ENCODE data around the gene SYT17. TPM values are rescaled to one million over a fixed set of nuclear protein-coding genes. Genes with fewer than 3 reads are reported as not detected.

SYT17 gene
- total RNA-seq, 1 donor from 2014 or later: not detected

DNA sequence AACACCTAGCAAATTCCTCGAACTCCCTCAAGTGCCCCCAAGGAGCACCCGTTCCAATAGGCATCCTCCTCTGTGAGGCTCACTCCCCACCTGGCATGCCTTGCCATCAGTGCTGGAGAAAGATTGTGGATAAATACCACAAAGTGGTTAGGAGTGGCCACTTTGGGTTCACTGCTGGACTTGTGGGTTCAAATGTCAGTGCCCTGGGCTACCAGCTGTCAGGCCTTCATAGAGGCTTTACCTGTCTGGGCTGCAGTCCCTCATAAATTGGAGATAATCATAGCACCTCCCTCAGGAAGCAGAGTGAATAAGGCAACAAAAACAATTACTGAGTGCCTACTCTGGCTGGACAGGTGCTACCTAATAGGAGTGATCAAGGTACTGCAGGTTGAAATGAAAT is 1.5 kb upstream of the SYT17 start:
- Mint-ChIP-seq H3K4me3 (ENCODE audit: unreplicated experiment) (no peak overlapping the region), H3K9me3 (ENCODE audit: unreplicated experiment) (no peaks in the 10 kb centered on the region), H3K4me1 (ENCODE audit: unreplicated experiment) (peaks cover 5% of the 10 kb centered on the region), H3K27ac (ENCODE audit: unreplicated experiment) (no peak overlapping the region), H3K36me3 (ENCODE audit: unreplicated experiment) (no peaks in the 10 kb centered on the region), H3K27me3 (ENCODE audit: unreplicated experiment) (peaks cover 34% of the 10 kb centered on the region)
- TF ChIP-seq, protein P1, sequence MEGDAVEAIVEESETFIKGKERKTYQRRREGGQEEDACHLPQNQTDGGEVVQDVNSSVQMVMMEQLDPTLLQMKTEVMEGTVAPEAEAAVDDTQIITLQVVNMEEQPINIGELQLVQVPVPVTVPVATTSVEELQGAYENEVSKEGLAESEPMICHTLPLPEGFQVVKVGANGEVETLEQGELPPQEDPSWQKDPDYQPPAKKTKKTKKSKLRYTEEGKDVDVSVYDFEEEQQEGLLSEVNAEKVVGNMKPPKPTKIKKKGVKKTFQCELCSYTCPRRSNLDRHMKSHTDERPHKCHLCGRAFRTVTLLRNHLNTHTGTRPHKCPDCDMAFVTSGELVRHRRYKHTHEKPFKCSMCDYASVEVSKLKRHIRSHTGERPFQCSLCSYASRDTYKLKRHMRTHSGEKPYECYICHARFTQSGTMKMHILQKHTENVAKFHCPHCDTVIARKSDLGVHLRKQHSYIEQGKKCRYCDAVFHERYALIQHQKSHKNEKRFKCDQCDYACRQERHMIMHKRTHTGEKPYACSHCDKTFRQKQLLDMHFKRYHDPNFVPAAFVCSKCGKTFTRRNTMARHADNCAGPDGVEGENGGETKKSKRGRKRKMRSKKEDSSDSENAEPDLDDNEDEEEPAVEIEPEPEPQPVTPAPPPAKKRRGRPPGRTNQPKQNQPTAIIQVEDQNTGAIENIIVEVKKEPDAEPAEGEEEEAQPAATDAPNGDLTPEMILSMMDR (IDR thresholded peaks at IDR 0.05): no peak
- DNase-seq (ENCODE audit: extremely low spot score, unreplicated experiment): no peak

DNA sequence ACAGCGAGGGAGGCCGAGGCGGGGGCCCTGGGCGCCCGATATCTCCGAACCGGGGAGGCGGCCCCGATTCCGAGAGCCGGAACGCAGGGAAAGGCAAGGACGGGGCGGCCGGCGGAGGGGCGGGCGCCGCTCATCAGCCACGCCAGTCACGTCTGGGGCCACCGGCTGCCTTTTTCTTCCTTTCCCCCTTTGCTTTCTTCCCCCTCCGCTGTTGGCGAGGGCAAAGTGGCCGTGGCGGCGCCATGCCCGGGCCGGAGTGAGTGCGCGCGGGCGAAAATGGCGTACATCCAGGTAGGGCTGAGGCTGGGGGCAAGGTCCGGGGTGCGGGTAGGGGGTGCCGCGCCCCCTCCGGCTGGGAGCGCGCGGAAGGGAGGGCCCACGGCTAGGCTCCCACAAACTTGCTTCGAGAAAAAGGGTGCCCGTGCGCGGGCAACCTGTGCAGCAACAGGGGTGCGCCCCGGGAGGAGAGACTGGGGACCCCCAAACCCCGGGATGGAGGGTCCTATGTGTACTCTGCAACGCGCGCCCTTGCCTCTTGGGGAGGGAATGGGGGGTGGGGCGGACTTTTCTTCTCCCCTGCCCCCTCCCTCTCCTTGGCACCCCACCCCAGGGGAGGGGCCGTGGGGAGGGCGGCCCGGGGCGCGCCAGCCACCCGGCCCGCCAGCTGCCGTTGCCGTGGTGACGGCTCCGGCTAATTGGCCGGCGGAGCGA is 486 bp downstream of the SYT17 start:
- TF ChIP-seq, protein P1 (IDR thresholded peaks at IDR 0.05): no peak
- Mint-ChIP-seq H3K27ac (ENCODE audit: unreplicated experiment) (no peak overlapping the region), H3K4me1 (ENCODE audit: unreplicated experiment) (peaks cover 5% of the 10 kb centered on the region), H3K9me3 (ENCODE audit: unreplicated experiment) (no peaks in the 10 kb centered on the region), H3K4me3 (ENCODE audit: unreplicated experiment) (peak overlapping the region; percentile 63), H3K36me3 (ENCODE audit: unreplicated experiment) (no peaks in the 10 kb centered on the region), H3K27me3 (ENCODE audit: unreplicated experiment) (peaks cover 44% of the 10 kb centered on the region)
- DNase-seq (ENCODE audit: extremely low spot score, unreplicated experiment): no peak

GRCh38 chr16:19169082-19169639 is 1.1 kb downstream of the SYT17 start:
- no peak overlapping the region for H3K27ac Mint-ChIP-seq (ENCODE audit: unreplicated experiment)
- TF ChIP-seq, protein P1 (IDR thresholded peaks at IDR 0.05): no peak
- H3K4me3 Mint-ChIP-seq (ENCODE audit: unreplicated experiment): peak overlapping the region; percentile 44
- no peak for DNase-seq (ENCODE audit: extremely low spot score, unreplicated experiment)
- no peaks in the 10 kb centered on the region for H3K9me3 Mint-ChIP-seq (ENCODE audit: unreplicated experiment)
- H3K27me3 Mint-ChIP-seq (ENCODE audit: unreplicated experiment): peaks cover 49% of the 10 kb centered on the region
- H3K36me3 Mint-ChIP-seq (ENCODE audit: unreplicated experiment): no peaks in the 10 kb centered on the region
- H3K4me1 Mint-ChIP-seq (ENCODE audit: unreplicated experiment): peaks cover 5% of the 10 kb centered on the region

DNA sequence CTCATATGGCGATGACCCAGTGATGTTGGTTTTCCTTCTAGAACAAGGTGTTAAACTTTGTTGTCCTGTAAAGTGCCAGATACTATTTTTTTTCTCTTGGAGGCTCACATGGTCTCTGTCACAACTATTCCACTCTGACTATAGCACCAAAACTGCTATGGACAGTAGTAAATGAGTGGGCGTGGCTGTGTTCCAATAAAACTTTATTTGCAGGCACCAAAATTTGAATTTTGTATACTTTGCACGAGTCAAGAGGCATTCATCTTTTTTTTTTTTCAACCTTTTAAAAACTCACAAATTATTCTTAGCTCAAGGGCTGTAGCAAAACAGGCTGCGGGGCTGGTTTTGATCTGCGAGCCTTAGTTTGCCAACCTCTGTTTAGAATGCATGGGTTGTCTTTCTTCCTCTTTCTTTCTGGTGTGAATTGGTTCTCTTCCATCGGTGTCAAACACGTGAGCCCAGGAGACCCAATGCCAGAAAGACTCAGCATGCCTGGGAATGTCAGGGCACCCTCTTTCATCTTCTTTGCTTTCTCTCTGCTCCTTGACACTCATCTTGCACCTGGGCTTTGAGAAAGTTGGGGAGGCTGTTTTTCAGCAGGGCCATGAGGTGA is 2.1 kb downstream of the SYT17 start:
- peaks cover 5% of the 10 kb centered on the region for H3K4me1 Mint-ChIP-seq (ENCODE audit: unreplicated experiment)
- H3K4me3 Mint-ChIP-seq (ENCODE audit: unreplicated experiment): peak overlapping the region; percentile 44
- no peaks in the 10 kb centered on the region for H3K9me3 Mint-ChIP-seq (ENCODE audit: unreplicated experiment)

More for the DNA sequence above, 2.1 kb downstream of the SYT17 start:
- Mint-ChIP-seq H3K27ac (ENCODE audit: unreplicated experiment) (no peak overlapping the region), H3K27me3 (ENCODE audit: unreplicated experiment) (peaks cover 48% of the 10 kb centered on the region), H3K36me3 (ENCODE audit: unreplicated experiment) (no peaks in the 10 kb centered on the region)
- DNase-seq (ENCODE audit: extremely low spot score, unreplicated experiment): no peak
- TF ChIP-seq, protein P1 (IDR thresholded peaks at IDR 0.05): no peak

Measured in osteocyte (in vitro differentiated cells).